Heart left ventricle (tissue), 13 donors: Measurements from ENCODE around the gene RIMBP3C.

ENCODE experiments used
- CTCF ChIP-seq, 12 donors: fragments of 200-600 bp; sonication (generic) in 4 of 12; IDR thresholded peaks; one replicate each; pipeline versions ENCODE4 v1.5.0 to v1.8.0; 2018 to 2022; ENCODE audit warnings: antibody characterized with exemption in 12 of 12, mild to moderate bottlenecking in 5 of 12
- POLR2A ChIP-seq, 2 donors: fragments of 450-650 bp; IDR thresholded peaks; one replicate each; pipeline ENCODE4 v1.6.1; 2017; ENCODE audit warnings: antibody characterized with exemption in 2 of 2, mild to moderate bottlenecking in 2 of 2, moderate library complexity in 2 of 2
- donor health status: ischemic (EF 13 %, LVEDD 7.1; RV severe dilation, severe dysfunction).
- donor health status: DM: no; HTN: yes; CAD: no.
- donor health status: DM: no; HTN: no; CAD: no.
- donor health status: ischemic (EF 25% LVEDD 6.9; RV normal size, moderate dysfunction).
- donor health status: ischemic (EF 25% LVEDD 5.7; RV mildly dilated, moderate dysfunction).
- donor health status: ischemic (EF 35%, LVEDD 5.7; RV mildly dilated, moderate dysfunction).
- donor health status: nonischemic (EF 11% LVEDD 7.7; RV severe dilation, severe dysfunction).
- donor health status: DM: yes; HTN: yes; CAD: no.
- donor health status: PGD.
- donor health status: ischemic (EF 29% LVEDD 5.4; RV normal size, mild dysfunction).
- donor health status: nonischemic (EF 23%, LVEDD 6.1; RV moderate dilation, normal function).

GRCh38 chr22:21590809-21591641 lies 39.8 kb upstream of the RIMBP3C start:
- no peak for TF ChIP-seq CTCF (IDR thresholded peaks at IDR 0.05)
- no peak for TF ChIP-seq POLR2A (IDR thresholded peaks at IDR 0.05)
